ENCODE results near the gene HLA-DRB5. TPM values are rescaled to one million over a fixed set of nuclear protein-coding genes. Genes with fewer than 3 reads are reported as not detected.
"Not testable (repeated sequence)": the region's sequence is repeated elsewhere in the genome, so short reads cannot be mapped to it uniquely, and the experiment has no call there.

HLA-DRB5 gene
- total RNA-seq, 1 donor from 2014 or later = 3.4 TPM

DNA sequence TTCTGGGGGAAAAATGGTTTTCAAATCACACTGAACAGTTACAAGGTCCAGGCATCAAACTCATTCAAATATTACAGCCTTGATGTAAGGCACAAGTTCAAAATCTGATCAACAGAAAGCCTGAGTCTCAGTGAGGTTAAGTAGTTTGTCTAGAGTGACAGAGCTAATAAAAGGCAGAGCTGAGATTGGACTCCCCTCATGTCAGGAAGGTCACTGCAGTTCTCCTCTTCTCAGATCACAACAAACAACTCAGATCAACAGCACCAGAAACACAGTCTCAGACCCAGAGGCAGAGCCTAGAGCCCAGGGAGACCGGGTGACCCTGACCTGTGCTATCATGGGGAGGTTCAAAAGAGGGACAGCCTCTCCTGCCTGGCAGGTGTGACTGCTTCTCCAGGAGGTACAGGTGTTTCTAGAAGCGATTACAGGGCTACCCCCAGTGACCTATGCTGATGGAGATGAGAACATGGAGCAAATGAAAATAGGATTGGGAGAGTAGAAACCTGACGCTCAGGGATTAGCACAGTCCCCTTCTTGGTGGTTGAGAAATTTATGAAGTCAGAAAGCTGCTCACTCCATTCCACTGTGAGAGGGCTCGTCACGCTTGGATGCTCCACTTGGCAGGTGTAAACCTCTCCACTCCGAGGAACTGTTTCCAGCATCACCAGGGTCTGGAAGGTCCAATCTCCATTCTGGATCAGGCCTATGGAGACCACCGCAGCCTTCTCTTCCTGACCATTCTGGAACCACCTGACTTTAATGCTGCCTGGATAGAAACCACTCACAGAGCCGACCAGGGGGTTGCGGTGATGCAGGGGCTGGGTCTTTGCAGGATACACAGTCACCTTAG, 24.3 kb upstream of the HLA-DRB5 start:
- no peaks in the 10 kb centered on the region for H3K4me1 ChIP-seq
- no peaks in the 10 kb centered on the region for H3K9me3 ChIP-seq (ENCODE audit: low read depth)
- no peak overlapping the region for H2AFZ ChIP-seq (replicated peaks)
- H3K4me3 Mint-ChIP-seq = no peak overlapping the region
- TF ChIP-seq EZH2phosphoT487 (IDR thresholded peaks at IDR 0.05) (no peak), EZH2 (IDR thresholded peaks at IDR 0.05) (no peak)
- no peaks in the 10 kb centered on the region for H3F3A ChIP-seq (ENCODE audit: low read depth)
- no peak overlapping the region for H3K4me2 ChIP-seq
- H3K27me3 ChIP-seq = no peaks in the 10 kb centered on the region
- no peak overlapping the region for H3K27ac Mint-ChIP-seq
- H3K9me3 Mint-ChIP-seq = no peaks in the 10 kb centered on the region
- no peak overlapping the region for H3K4me3 ChIP-seq
- peaks cover 6% of the 10 kb centered on the region for H3K27me3 Mint-ChIP-seq (ENCODE audit: insufficient read depth, low read depth)
- H4K20me1 ChIP-seq (ENCODE audit: low read depth) = no peaks in the 10 kb centered on the region
- no peaks in the 10 kb centered on the region for H3K36me3 Mint-ChIP-seq
- H3K9ac ChIP-seq = no peak overlapping the region
- no peak for DNase-seq (ENCODE audit: low spot score)
- H3K79me2 ChIP-seq (ENCODE audit: low read depth) = no peaks in the 10 kb centered on the region
- H3K4me1 Mint-ChIP-seq = peaks cover 12% of the 10 kb centered on the region
- no peaks in the 10 kb centered on the region for H3K36me3 ChIP-seq
- H3K27ac ChIP-seq = no peak overlapping the region

DNA sequence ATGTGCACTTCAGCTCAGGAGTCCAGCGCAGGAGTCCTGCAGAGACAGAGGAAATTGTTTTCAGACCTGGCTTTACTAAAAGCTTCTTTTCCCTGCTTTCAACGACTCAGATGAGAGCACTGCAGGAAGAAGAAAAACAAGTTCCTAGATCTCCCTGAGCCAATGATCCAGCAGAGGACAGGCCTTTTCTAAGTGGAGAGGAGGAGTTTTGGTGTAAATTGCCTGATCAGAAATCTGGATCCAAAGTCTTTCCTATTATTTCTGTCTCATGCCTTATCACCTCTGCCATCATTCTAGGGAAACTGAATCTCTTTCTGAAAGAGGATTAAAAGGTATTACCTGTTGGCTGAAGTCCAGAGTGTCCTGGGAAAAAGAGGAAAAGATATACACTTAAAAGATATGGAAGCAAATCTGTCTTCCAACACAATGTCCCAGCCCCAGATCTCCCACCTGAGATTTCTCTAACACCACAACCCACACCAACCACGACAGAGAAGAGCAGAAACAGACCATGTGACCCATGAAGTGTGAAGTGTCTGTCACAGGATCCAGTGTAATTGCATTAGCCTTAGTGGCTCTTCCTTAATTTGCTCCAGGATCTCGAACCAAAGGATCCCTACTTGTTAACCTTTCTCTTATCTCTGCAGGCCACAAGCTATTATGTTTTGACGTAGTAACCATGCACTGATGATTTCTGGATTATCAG, 23.1 kb upstream of the HLA-DRB5 start:
- H3K27ac Mint-ChIP-seq = no peak overlapping the region
- H3K9me3 Mint-ChIP-seq = no peaks in the 10 kb centered on the region
- H3K4me3 Mint-ChIP-seq = no peak overlapping the region
- Histone ChIP-seq H3K4me3 (no peak overlapping the region), H3K27me3 (no peaks in the 10 kb centered on the region), H3K9ac (no peak overlapping the region), H3K36me3 (no peaks in the 10 kb centered on the region), H3K4me2 (no peak overlapping the region), H4K20me1 (ENCODE audit: low read depth) (no peaks in the 10 kb centered on the region), H3K27ac (no peak overlapping the region), H3K79me2 (ENCODE audit: low read depth) (no peaks in the 10 kb centered on the region), H3K9me3 (ENCODE audit: low read depth) (no peaks in the 10 kb centered on the region), H2AFZ (replicated peaks) (peak overlapping the region; percentile 65), H3F3A (ENCODE audit: low read depth) (no peaks in the 10 kb centered on the region), H3K4me1 (no peaks in the 10 kb centered on the region)
- no peak for TF ChIP-seq EZH2 (IDR thresholded peaks at IDR 0.05)
- TF ChIP-seq EZH2phosphoT487 (IDR thresholded peaks at IDR 0.05) = no peak
- peaks cover 12% of the 10 kb centered on the region for H3K4me1 Mint-ChIP-seq
- H3K27me3 Mint-ChIP-seq (ENCODE audit: insufficient read depth, low read depth) = peaks cover 7% of the 10 kb centered on the region
- no peaks in the 10 kb centered on the region for H3K36me3 Mint-ChIP-seq
- no peak for DNase-seq (ENCODE audit: low spot score)

DNA sequence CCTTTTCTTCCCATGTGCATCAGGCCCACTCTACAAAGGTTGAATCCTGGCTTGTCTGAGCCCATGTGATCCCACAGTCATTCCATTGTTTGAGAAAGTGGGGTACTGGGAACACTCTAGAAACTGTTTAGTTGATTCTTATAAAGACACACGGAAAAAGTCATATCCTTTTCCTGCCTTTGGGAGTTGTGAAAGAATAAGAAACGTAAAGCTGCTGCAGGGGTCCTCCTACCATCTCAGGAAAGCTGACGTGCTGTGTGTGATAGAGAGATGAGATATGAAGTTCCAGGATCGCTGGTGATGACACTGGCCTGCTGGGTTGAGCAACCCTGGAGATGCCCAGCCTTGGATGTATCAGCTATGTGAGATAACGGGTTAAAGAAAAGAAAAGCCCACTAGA, 21.3 kb upstream of the HLA-DRB5 start:
- Histone ChIP-seq H3K4me1 (no peaks in the 10 kb centered on the region), H3K9me3 (ENCODE audit: low read depth) (no peaks in the 10 kb centered on the region), H3K27me3 (no peaks in the 10 kb centered on the region), H3K4me2 (no peak overlapping the region), H3F3A (ENCODE audit: low read depth) (no peaks in the 10 kb centered on the region), H3K4me3 (no peak overlapping the region), H3K27ac (no peak overlapping the region), H3K79me2 (ENCODE audit: low read depth) (no peaks in the 10 kb centered on the region), H4K20me1 (ENCODE audit: low read depth) (no peaks in the 10 kb centered on the region), H2AFZ (replicated peaks) (no peak overlapping the region), H3K9ac (no peak overlapping the region), H3K36me3 (no peaks in the 10 kb centered on the region)
- Mint-ChIP-seq H3K27me3 (ENCODE audit: insufficient read depth, low read depth) (peaks cover 7% of the 10 kb centered on the region), H3K27ac (no peak overlapping the region), H3K36me3 (no peaks in the 10 kb centered on the region), H3K4me1 (peaks cover 12% of the 10 kb centered on the region), H3K9me3 (no peaks in the 10 kb centered on the region), H3K4me3 (no peak overlapping the region)
- DNase-seq (ENCODE audit: low spot score) = no peak
- TF ChIP-seq EZH2 (IDR thresholded peaks at IDR 0.05) = no peak
- no peak for TF ChIP-seq EZH2phosphoT487 (IDR thresholded peaks at IDR 0.05)
- TF ChIP-seq, protein P1, sequence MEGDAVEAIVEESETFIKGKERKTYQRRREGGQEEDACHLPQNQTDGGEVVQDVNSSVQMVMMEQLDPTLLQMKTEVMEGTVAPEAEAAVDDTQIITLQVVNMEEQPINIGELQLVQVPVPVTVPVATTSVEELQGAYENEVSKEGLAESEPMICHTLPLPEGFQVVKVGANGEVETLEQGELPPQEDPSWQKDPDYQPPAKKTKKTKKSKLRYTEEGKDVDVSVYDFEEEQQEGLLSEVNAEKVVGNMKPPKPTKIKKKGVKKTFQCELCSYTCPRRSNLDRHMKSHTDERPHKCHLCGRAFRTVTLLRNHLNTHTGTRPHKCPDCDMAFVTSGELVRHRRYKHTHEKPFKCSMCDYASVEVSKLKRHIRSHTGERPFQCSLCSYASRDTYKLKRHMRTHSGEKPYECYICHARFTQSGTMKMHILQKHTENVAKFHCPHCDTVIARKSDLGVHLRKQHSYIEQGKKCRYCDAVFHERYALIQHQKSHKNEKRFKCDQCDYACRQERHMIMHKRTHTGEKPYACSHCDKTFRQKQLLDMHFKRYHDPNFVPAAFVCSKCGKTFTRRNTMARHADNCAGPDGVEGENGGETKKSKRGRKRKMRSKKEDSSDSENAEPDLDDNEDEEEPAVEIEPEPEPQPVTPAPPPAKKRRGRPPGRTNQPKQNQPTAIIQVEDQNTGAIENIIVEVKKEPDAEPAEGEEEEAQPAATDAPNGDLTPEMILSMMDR (IDR thresholded peaks at IDR 0.05) = no peak

DNA sequence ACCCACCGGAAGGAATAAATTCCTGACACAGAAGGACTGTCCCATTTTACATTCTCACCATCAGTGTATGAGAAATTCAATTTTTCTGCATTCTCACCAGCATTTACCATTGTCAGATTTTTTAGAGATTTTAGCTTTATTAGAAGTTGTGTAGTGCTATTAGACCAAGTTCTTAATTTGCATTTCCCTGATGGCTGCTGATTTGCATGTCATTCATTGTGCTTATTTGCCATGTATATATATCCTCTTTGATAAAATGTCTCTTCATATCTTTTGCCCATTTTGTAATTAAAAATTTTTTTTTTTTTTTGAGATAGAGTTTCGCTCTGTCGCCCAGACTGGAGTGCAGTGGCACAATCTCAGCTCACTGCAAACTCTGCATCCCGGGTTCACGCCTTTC, 9.8 kb upstream of the HLA-DRB5 start:
- Mint-ChIP-seq H3K27ac (no peak overlapping the region), H3K4me1 (no peaks in the 10 kb centered on the region), H3K27me3 (ENCODE audit: insufficient read depth, low read depth) (no peaks in the 10 kb centered on the region), H3K4me3 (no peak overlapping the region), H3K36me3 (no peaks in the 10 kb centered on the region), H3K9me3 (peaks cover 7% of the 10 kb centered on the region)
- Histone ChIP-seq H3K9ac (no peak overlapping the region), H3K27me3 (no peaks in the 10 kb centered on the region), H3K4me3 (no peak overlapping the region), H2AFZ (replicated peaks) (no peak overlapping the region), H3K4me1 (no peaks in the 10 kb centered on the region), H3K4me2 (no peak overlapping the region), H3K36me3 (no peaks in the 10 kb centered on the region), H3K27ac (no peak overlapping the region), H3F3A (ENCODE audit: low read depth) (no peaks in the 10 kb centered on the region), H3K9me3 (ENCODE audit: low read depth) (no peaks in the 10 kb centered on the region), H3K79me2 (ENCODE audit: low read depth) (no peaks in the 10 kb centered on the region), H4K20me1 (ENCODE audit: low read depth) (no peaks in the 10 kb centered on the region)
- TF ChIP-seq EZH2 (IDR thresholded peaks at IDR 0.05) = no peak
- no peak for TF ChIP-seq EZH2phosphoT487 (IDR thresholded peaks at IDR 0.05)
- TF ChIP-seq, protein P1 (IDR thresholded peaks at IDR 0.05) = no peak
- no peak for DNase-seq (ENCODE audit: low spot score)

DNA sequence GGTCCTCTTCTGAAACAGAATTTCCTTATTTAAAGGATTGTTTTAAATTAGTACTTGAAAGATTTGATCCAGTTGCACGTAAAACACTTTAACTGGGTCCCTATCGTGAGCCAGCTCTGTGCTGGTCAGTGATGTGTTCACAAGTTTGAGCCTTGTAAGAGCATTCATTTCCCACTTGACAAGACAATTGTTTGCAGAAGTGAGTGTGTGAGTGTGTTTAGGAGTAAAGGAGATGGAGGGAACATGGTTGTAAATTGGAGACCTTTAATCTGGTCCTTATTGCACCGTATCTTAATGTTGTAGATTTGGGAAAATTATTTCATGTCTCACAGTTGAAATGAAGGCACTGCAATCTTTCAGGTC, 325 bp upstream of the HLA-DRB5 start:
- not testable (repeated sequence) for H3K36me3 Mint-ChIP-seq; H3K4me3 Mint-ChIP-seq; H3K27me3 ChIP-seq; H3K27me3 Mint-ChIP-seq (ENCODE audit: insufficient read depth, low read depth); H3K4me1 Mint-ChIP-seq; H2AFZ ChIP-seq (replicated peaks); H4K20me1 ChIP-seq (ENCODE audit: low read depth); H3K4me1 ChIP-seq; H3K27ac Mint-ChIP-seq; H3K36me3 ChIP-seq; H3K27ac ChIP-seq; DNase-seq (ENCODE audit: low spot score); H3K9me3 ChIP-seq (ENCODE audit: low read depth); H3K9ac ChIP-seq; H3K4me2 ChIP-seq; H3K4me3 ChIP-seq; H3F3A ChIP-seq (ENCODE audit: low read depth); H3K9me3 Mint-ChIP-seq; H3K79me2 ChIP-seq (ENCODE audit: low read depth)

Measured in neural progenitor cell (in vitro differentiated cells).